GM12891 (cell line): ENCODE results near the gene PPHLN1.

Experiments
- POLR2A ChIP-seq: IDR thresholded peaks from 2 replicates; pipeline ENCODE4 v1.6.1; 2011; ENCODE audit warnings: low read depth, low read length, control low read depth
- POLR2AphosphoS5 ChIP-seq: IDR thresholded peaks from 2 replicates; pipeline ENCODE4 v1.6.1; 2011; ENCODE audit warnings: low read depth, low read length, control low read depth

- TF ChIP-seq POLR2AphosphoS5, result no peak
- TF ChIP-seq POLR2A, result no peak
These were observed 17.8 kb downstream of the PPHLN1 start for GRCh38 chr12:42343721-42344120.
